Glomerular visceral epithelial cell (primary cell): ENCODE data around the gene ZEB2.

Source experiments
- DNase-seq: peaks from one replicate; pipeline ENCODE4 v3.0.0-alpha.2; 2016; ENCODE audit errors: extremely low spot score

Gene ZEB2

DNA sequence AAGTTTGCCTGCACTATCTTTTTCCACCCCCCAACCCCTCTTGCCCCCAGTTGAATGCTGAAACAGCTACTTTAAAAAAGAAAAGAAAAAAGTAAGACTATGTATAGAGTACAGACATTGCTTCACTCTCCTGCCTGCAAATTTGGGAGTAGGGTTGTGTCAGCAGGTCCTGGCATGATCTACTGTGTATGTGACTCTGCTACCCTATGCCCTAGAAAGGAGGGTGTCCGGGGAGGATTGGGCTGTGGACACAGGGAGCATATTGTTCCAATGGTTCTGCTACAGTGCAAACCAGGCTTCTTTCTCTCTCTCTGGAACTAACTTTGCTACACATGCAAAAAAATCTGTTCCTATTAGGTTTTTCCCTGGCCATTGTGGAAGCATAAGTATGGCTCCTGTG lies 9.9 kb upstream of the ZEB2 start:
- DNase-seq: no peak

DNA sequence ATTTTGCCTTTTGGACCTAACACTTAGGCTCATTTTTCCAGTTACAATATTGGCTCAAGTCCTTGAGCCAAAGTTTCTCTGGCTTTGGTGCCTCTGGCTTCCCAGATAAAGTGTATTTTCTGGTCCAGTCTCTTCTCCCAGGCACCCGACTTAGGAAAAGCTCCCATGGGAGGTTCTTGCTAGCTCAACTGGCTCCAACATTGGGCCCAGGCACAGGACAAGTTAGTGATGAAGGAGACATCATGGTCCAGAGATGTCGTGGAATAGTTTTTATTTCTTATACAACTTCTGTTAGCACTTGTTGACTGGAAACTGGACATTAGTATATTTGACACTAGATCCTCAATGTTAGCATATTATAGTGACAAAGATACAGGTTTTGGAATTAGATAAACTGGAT lies 8.2 kb upstream of the ZEB2 start:
- DNase-seq: no peak

DNA sequence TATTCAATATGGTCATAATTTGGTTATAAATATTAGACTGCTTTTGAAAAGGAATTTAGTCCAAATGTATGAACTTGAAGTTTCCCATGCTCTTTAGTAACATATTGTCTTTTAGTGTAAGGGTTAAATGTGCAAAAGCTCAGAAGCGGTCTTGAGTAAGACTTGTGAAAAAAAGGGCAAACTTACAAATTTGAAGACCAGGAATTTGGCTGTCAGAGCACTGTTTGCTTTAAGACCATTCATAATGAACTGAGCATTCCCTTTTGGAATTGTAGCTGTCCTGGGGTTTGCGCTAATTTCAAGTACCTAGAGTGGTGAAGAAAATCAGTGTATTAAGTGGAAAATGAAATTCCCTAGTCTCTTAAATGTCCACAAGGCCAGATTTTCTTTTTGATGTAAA lies 6.9 kb upstream of the ZEB2 start:
- no peak for DNase-seq

DNA sequence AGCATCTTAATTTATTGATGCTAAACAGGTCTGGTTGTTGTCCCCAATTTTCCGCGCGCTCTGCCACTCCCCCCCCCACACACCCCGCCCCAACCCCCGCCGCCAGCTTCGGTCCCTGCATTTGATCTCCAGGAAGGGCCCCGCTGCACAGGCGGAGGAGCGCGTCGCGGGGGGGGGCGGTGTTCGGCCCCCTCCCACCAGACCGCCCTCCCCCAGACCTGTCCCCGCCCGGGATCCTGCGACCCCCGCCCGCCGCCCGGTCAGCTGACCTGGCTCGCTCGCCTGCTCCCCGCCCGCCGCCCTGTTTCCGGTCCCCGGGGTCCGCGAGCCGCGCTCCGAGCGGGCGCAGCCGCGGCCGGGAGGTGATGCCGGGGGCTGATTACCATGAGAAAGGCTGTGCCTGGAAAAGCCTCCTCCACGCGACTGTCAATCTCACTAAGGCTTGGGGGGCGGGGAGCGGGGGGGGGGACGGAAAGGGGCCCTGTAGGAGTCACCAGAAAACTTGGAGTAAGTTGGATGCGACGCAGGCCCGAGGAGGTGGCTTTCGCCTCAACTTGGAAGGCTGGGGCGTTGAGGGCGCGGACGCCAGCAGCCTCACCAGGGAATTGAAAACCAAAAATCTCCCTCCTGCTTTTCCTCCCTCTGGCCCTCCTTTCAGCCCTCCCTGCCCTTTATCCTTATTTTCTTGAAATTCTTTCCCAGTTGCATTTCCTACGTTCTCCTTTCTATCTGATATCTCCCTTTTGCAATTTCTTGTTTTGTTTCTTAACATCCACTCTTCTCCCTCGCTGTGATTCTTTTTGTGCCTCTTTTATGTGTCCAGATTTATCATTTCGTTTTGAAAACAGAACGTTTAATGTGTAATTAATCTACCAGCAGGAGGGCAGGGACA lies 4.4 kb upstream of the ZEB2 start:
- peak; percentile 54 for DNase-seq

DNA sequence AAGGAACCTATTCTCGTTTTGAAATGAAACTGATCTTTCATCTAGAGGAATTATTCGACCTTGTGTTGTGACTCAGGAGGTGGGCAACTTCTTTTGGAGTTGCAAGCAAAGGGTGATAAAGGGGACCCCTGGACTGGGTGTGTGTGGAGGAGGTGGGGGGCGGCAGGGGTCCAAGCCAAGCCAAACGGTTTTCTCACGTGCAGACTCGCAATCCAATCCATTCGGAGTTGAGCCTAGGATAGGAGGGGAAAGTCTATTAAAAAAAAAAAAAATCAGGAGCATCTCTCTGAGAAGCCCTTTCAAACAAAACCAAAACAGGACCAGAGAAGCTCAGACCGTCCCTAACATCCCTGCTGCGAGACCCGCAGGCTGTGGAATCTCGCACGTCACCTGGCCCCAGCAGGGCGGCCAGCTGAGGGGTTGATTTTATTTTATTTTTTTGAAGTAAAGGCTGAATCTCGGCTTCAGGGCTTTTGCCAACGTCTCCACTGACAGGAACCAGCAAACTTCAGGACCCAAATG lies 3.7 kb upstream of the ZEB2 start:
- no peak for DNase-seq

DNA sequence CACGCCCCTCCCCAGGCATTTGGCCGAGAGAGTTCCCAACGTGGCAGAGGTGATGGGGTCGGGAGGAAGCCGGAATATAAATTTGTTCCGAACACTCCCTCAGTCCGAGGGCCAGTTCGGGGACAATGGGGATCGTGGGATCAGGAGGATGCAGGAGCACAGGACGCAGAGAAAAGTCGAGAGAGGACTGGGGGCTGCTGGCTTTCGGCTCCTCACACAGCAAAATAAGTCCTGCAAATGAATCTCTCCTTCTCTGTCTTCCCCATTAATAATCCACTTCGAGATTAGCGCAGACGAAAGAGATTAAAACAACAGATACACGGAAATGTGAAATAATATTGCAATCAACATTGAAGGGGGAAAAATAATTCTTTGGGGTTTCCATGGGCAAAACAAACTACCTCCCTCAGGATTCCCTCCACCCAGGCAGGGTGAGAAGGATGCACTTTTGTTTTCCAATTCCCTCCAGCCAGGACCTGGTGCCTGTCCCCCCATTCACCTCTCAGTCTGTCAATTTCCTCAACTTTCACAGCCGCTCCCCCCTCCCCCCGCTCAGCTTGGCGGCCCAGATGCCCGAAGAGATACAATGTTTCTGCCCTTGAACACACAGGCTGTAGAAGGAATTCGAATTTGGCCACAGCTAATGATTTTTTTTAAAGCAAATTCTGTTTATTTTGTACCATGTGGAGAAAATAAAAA lies 3.1 kb upstream of the ZEB2 start:
- no peak for DNase-seq

DNA sequence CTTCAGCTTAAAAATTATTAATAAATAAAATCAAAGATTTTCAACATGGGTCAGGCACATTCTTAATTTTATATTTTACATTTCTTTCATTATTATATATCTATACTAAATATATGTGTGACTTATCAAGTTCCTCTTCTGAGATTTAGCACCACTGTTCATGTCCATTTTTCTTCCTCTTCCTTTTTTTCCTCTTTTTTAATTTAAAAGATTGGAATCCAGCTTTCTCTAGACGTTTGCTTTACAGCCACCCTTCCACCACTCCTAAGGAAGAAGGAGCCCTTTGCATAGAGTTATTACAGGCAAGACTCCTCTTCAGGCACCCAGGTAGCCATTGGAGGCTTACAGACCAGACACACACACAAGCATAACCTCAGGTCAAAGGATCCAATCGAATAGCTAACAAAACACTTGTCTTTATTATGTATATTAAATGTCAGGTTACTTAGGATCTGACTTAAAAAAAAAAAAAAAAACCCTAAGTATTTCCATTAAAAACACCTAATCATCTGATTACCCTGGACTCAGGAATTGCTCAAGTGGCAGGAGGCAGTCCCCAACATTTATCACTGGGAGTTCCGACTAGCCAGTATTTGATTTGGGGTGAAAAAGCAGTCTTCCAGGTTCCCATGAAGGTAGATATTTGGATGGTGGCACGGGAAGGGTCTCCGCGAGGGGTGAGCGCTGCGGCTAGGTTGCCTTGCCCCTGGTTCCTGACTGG lies 2.4 kb upstream of the ZEB2 start:
- no peak for DNase-seq

DNA sequence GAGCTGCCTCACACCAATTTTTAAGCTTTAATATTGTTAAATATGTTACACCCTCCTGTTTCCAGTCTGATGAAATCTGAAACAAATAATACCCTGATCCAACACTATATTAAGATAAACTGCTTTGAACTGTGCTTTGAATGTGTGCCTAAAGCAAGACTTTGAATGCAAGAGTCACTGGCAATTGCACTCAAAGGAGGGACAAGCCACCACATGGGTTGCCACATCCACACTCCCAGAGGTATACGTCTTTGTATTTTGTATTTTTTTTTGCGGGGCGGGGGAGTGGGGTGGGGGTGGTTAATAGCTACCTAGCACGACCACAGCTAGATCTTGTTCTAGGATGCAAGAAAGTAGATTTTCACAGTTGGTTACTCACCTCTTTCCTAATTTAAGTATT lies 1.8 kb upstream of the ZEB2 start:
- DNase-seq: no peak

DNA sequence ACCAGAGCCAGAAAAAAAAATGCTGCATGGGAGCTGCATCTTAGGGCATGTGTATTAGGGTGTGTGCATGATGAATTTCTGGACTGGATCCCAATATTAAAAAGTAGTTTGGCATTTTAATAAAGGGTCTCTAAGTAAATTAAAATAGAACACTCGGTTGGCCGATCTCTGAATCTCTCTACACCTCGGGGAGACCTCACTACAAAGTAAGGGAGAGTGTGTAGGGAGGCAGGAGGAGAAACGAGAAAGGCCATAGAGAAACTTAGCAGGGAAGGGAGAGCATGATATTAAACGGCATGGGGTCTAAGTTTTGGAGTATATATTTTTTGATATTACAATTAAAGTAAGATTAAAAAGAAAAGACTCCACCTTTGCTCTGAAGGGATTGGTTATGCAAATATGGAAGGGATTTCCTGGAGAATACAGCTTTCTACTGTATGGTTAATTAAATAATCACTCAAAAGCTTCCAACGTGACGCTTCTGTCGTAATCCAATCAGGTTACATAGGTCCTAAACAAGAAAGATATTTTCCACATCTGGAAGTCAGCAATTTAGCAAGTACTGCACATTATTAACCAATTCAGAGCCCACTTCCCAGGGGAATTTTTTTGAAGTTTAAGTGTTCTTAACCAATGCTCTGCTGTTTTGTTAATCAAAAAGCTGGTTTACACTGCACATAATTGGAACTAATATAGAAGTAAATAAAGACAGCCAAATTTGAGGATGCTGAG lies 1.0 kb upstream of the ZEB2 start:
- no peak for DNase-seq

DNA sequence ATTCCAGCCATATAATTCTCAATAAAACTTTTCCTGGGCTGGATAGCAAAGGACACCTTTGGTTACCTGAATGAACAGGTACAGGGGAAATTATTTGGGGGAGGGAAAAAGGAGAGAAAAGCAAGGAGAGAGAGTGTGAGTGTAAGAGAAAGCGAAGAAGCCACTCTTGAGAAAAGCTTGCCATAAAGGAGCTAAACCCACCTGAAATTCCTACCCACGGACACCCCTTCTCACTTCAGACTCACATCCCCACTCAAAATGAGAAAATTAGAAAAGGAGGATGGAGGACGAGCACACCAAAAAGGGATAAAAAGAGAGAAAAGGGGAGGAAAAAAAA lies 354 bp downstream of the ZEB2 start:
- DNase-seq: no peak

DNA sequence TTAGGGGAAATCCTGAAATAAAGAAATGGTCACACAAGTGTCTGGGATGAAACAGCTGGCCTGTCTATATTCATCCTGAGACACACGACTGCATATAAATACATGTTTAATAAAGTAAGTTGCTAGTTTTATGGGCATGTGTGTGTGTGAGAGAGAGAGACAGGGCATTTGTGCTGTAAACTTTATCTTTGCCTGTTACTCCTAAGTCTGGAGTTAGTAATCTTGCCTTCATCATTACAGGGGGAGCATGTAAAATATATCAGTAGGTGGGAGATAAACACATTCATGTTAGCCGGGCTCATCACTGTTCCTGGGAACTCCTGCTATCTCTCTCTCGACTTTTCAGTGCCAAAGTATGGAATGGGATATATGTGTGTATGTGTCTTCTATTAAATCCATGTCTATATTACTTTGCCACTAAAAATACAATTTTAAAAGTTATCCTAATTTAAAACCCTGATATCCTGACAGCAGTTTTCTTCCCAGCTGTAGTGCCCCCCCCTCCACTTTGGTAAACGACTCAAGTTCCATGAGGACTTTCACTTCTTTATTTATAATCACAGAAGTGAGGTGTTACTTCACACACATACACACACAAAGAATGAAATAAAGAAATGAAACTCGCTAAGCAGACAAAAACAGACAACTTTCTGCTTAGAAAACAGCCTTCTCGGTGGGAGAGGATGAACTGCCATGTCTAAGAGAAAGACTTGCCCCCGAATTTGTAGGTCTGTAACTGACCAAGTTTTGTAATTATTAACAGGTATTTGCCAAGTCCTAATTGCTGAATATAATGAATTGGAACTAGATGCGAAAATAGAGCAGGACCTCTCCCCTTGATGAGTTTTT lies 947 bp downstream of the ZEB2 start:
- no peak for DNase-seq

DNA sequence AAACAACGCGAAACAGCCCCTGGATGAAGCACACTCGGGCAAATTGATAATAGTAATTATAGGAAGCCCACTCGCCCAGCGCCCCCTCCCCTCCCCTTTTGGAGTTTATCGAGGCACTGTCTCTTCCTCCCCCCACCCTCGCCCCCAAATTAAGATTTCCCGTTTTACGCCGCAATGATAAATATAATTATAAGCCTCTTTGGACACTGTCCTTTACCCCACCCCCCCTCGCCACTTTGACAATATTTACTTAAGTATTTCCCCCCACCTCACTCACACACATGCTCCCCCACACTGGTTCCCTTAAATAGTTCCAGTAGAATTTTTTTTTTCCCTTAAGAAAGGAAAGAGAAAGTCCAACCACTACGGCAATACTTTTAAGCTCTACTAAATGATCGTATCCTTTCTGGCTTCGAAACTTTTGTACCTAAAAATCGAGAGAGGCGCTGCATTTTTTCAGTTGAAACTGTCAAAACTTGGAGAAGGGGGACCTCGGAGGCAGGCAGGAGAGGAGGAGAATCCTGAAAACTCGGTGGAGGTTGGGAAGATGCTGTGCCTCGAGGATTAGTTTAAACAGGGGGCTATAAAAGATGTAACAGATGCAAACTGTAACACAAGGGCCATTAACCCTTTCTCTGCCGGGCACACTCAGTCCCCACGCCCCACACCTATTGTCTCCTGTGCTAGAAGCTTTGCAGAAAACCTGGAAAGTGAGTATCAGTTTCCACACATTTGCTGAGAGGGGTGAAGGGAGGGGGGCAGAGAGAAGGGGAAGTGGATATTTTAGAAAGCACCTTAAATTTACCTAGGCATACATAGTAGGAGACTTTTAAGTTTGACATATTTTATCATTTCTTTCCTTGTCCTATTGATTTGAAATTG lies 1.8 kb downstream of the ZEB2 start:
- no peak for DNase-seq

DNA sequence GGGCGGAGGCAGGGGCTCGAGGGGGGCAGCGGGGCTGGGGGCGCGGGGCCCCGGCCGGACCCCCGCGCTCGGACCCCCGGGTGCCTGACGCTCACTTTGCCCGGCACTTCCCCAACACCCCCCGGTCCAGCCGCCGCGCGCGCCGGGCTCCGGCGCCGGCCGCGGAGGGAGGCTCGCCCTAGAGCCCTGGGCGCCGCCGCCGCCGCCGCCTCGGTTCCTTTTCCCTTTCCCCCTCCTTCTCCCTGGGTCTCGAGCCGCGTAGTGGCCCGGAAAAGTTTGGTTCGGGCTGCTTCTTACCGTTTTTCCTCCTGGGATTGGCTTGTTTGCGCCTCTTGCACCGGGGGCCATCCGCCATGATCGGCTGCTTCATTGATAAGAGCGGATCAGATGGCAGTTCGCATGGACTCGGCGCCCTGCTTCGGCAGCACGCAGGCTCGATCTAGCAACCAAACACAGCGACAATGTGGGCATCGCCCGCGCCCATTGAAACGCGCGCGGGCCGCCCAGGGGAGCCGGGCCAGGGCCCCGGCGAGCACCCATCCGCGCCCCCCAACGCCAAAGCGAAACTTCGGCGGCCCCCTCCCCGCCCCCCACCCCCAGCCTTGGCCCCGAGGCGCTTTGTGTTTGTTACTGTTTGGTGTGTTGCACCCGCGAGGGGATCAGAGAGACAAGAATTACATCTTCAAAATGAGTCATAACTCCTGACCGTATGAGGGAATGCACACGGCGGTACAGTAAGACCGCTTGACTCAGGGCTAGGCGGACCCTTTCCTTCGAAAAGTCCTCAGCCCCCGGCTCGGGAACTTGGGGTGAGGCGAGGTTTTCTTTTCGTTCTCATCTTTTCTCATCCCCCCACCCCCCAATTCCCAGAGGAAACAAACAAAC lies 2.7 kb downstream of the ZEB2 start:
- peak; percentile 93 for DNase-seq

DNA sequence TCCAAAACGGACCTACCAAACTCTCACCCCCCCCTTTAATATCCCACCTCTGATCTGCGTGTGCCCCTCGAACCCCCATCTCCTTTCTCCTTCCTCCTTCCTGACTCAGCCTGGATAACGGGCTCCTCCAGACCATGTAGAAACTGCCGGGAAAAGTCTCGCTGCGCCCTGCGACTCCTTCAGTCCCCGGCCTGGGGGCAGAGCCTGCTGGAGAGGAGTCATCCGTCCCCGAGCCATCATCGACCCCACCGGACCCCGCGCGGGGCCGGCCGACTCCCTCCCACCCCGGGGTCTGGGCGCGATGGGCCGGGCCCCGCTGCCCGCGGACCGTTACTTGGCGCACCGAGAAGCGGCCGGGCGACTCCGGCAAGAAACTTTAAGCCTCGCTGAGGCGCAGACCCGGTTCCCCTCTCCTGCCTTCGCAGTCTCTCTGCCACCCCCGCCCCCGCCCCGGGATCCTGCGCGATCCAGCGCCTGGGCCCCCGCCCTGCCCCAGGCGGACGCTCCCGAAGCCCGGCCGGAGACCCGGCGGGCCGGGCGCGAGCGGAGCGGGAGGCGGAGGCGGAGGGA lies 3.4 kb downstream of the ZEB2 start:
- peak; percentile 48 for DNase-seq

DNA sequence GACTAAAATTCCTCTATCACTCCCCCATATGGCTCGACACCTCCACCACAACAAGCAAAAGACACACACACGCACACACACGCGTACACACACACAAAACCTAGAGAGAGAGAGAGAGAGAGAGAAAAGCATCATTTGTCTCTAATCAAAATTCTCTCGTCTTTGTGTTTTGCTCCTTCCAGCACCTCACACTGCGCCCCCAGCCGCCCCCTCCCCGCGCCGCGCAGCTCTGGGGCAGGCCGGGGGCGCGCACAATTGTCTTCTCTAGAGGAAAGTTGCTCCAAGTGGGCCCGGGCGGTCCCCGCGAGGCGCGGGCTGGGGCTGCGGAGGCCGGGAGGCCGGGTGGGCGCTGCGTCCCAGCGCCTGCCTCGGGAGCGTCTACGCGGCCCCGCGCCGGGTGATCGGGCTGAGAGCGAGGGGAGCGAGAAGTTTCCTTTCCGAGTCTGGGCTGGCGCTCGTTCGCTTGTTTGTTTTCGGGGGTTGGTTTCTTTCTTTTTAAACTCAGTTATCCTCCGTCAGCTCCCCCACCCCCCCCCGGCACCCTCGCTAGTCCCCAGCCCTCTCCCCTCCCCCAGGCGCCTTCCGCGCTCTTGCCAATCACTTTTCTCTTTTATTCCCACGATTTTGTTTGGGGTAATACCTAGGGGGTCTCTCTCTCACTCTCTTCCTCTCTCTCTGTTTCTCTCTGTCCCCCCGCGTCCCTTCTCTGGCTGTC lies 4.1 kb downstream of the ZEB2 start:
- peak; percentile 60 for DNase-seq

DNA sequence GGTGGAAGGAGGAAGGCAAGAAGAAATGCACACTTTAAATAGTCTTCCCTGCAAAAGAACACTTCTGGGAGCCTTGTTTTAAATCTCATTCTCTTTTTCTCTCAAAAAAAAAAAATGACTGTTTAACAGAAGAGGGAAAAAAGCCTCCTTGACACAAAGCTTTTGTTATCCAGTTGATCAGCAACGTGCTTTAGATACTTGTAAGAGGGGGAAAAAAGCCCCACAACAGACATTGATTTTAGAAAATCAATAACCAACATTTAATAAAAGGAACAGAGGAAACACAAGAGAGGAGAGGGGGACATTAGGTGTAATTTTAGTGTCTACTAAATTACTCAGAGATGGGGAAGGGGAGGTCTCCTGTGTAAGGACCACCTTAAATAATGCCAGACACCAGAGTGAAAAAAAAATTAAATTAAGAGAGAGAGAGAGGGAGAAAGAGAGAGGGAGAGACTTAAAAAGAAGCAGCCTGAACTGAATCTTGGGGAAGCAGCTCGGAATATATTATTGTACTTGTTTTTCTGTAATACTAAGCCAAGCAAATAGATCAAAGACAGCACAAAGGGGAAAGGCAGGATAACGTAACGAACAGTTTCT lies 4.7 kb downstream of the ZEB2 start:
- DNase-seq: no peak

DNA sequence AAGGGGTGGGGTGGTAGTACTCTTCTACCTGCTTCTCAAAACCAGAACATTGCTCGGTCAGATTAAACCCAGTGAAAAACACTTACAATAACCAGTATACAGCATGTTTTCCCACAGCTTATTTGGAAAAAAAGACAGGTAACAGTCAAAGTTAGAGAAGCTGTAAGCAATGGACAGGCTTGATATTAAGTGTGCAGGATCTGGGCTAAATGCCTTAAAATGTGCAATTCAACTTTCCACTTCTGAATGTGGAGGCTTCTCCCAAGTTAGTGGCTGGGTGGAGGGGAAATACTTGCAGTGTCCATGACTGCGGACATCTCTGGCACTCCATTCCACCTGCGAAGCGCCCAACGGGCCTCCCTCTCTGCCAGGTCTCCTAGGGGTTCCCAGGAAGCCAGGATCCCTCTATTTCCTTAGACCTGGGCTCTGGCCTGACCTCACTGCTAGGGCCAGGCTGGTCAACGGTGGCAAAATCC lies 5.3 kb downstream of the ZEB2 start:
- no peak for DNase-seq
